B cell (primary cell): ENCODE results near the gene GUCA1A. TPM values are rescaled to one million over a fixed set of nuclear protein-coding genes. Genes with fewer than 3 reads are reported as not detected.

Source experiments
- ATAC-seq: fragments of 200-7000 bp; cut with Tn5 transposase; one replicate; pipeline ENCODE4 v1.10.0; 2021; ENCODE audit warnings: low read depth, mild to moderate bottlenecking, moderate number of reproducible peaks, moderate library complexity
- CTCF ChIA-PET: fragments of 350-600 bp; sonication (Branson Sonifier 250); formaldehyde crosslinking; loops from one replicate; lab custom pipeline; 2021; ENCODE audit warnings: antibody characterized with exemption, inconsistent platforms; lab: Charles Lee
- POLR2A ChIA-PET: fragments of 350-600 bp; sonication (Branson Sonifier 250); formaldehyde crosslinking; loops from one replicate; lab custom pipeline; 2021; ENCODE audit warnings: antibody characterized with exemption; lab: Charles Lee
- DNase-seq: peaks from one replicate; pipeline ENCODE4 v3.0.0; 2013
- H2AFZ ChIP-seq: 2 replicates; pipeline ENCODE4 v1.6.1; 2012; ENCODE audit warnings: mild to moderate bottlenecking, low read depth, low read length; ENCODE audit not compliant: insufficient read depth, poor library complexity, severe bottlenecking
- H3K27ac ChIP-seq, 2 donors: 1 replicate in 1 of 2; 2 replicates in 1 of 2; pipeline ENCODE4 v1.5.1; 2012 to 2013; ENCODE audit warnings: low read length in 2 of 2, mild to moderate bottlenecking in 2 of 2, moderate library complexity in 1 of 2
- H3K27me3 ChIP-seq, 4 experiments: fragments of 200-600 bp in 1 of 4; sonication (generic) in 1 of 4; replicated peaks in 1 of 4; 1 replicate in 2 of 4; 2 replicates in 2 of 4; pipeline versions ENCODE4 v1.6.1 to v1.7.0; 2013 to 2016; ENCODE audit warnings: low read length in 3 of 4, mild to moderate bottlenecking in 2 of 4, mixed read lengths in 1 of 4, moderate library complexity in 1 of 4; ENCODE audit not compliant: insufficient read depth in 4 of 4, control insufficient read depth in 3 of 4; ENCODE audit errors: control extremely low read depth in 1 of 4
- H3K36me3 ChIP-seq, 2 experiments: replicated peaks in 1 of 2; 1 replicate in 1 of 2; 2 replicates in 1 of 2; pipeline versions ENCODE4 v1.6.1 to v1.7.1; 2013; ENCODE audit warnings: low read length in 1 of 2; ENCODE audit not compliant: insufficient read depth in 2 of 2, control insufficient read depth in 1 of 2; ENCODE audit errors: control extremely low read depth in 1 of 2, extremely low read depth in 1 of 2
- H3K4me1 ChIP-seq, 2 donors: fragments of 200-600 bp in 1 of 2; sonication (generic) in 1 of 2; 1 replicate in 1 of 2; 2 replicates in 1 of 2; pipeline versions ENCODE4 v1.5.1 to v1.6.1; 2013 to 2017; ENCODE audit warnings: low read length in 2 of 2; ENCODE audit not compliant: control insufficient read depth in 2 of 2, insufficient read depth in 2 of 2
- H3K4me2 ChIP-seq: replicated peaks from 2 replicates; pipeline ENCODE3; 2012; ENCODE audit warnings: mild to moderate bottlenecking, low read depth, low read length; ENCODE audit not compliant: poor library complexity, severe bottlenecking
- H3K4me3 ChIP-seq, 5 experiments: fragments of 200-600 bp in 1 of 5; sonication (generic) in 1 of 5; 1 replicate in 3 of 5; 2 replicates in 2 of 5; pipeline versions ENCODE4 v1.5.1 to v1.7.0; 2011 to 2016; ENCODE audit warnings: low read length in 4 of 5, mild to moderate bottlenecking in 4 of 5, low read depth in 2 of 5, control low read depth in 1 of 5, moderate library complexity in 1 of 5; ENCODE audit not compliant: insufficient read depth in 1 of 5; ENCODE audit errors: control extremely low read depth in 1 of 5, extremely low read depth in 1 of 5
- H3K79me2 ChIP-seq: fragments of 200-600 bp; sonication (generic); one replicate; pipeline ENCODE4 v1.6.0; 2016; ENCODE audit warnings: low read length; ENCODE audit not compliant: control insufficient read depth, insufficient read depth
- H3K9ac ChIP-seq: fragments of 200-600 bp; sonication (generic); 2 replicates; pipeline ENCODE4 v1.6.1; 2017; ENCODE audit warnings: mild to moderate bottlenecking, low read length, moderate library complexity
- H3K9me3 ChIP-seq, 3 donors: one replicate each; pipeline versions ENCODE4 v1.6.1 to v1.7.1; 2013; ENCODE audit warnings: low read length in 2 of 3; ENCODE audit not compliant: control insufficient read depth in 2 of 3, insufficient read depth in 1 of 3; ENCODE audit errors: control extremely low read depth in 1 of 3
- H4K20me1 ChIP-seq: 2 replicates; pipeline ENCODE4 v1.6.0; 2012; ENCODE audit warnings: mild to moderate bottlenecking, low read length; ENCODE audit not compliant: insufficient read depth, control insufficient read depth, poor library complexity, severe bottlenecking
- H3K27ac Mint-ChIP-seq: one replicate; pipeline ENCODE4 v1.8.0; 2021; ENCODE audit warnings: mixed read lengths
- H3K27me3 Mint-ChIP-seq: one replicate; pipeline ENCODE4 v1.8.0; 2021; ENCODE audit warnings: mixed read lengths
- H3K4me1 Mint-ChIP-seq: one replicate; pipeline ENCODE4 v1.8.0; 2021; ENCODE audit warnings: mixed read lengths
- H3K4me3 Mint-ChIP-seq: one replicate; pipeline ENCODE4 v1.8.0; 2021; ENCODE audit warnings: mixed read lengths
- H3K9me3 Mint-ChIP-seq: one replicate; pipeline ENCODE4 v1.8.0; 2022; ENCODE audit warnings: mixed read lengths; ENCODE audit not compliant: insufficient read depth
- EZH2 ChIP-seq: IDR thresholded peaks from 2 replicates; pipeline ENCODE4 v1.6.1; 2012; ENCODE audit warnings: borderline replicate concordance, low read depth, mild to moderate bottlenecking, moderate library complexity, low read length; ENCODE audit not compliant: insufficient read depth, poor library complexity, severe bottlenecking
- WGBS: methylation state at CpG from one replicate; pipeline ENCODE4 v1.1.5; 2013; ENCODE audit warnings: missing lambda C conversion rate; ENCODE audit not compliant: insufficient coverage; 5-methylcytosine and 5-hydroxymethylcytosine counted together
- intact Hi-C: fragments of 100-400 bp; cut with micrococcal nuclease; formaldehyde crosslinking; loops from one replicate; pipeline ENCODE4 v1.10.0; 2022
- polyA plus RNA-seq: library from polyadenylated mRNA; depleted of rRNA; stranded (reverse); fragments of >200 nt; gene quantifications from 2 replicates; pipeline ENCODE4 v1.2.3, GENCODE V29; 2012
- total RNA-seq, 2 donors: library from RNA; stranded (reverse); fragments of 120-200 nt in 1 of 2; gene quantifications; 1 replicate in 1 of 2; 2 replicates in 1 of 2; pipeline versions ENCODE4 v1.2.3 to v1.2.4, GENCODE V29; 2013 to 2022
- TF ChIP-seq, protein P1 (sequence below): fragments of 200-600 bp; IDR thresholded peaks from one replicate; pipeline ENCODE4 v1.8.0; 2022; ENCODE audit warnings: antibody characterized with exemption, mild to moderate bottlenecking

The GUCA1A gene
- total and polyA plus RNA-seq, 2 donors (not counting 1 experiment from before 2014, with no cell fraction given), result not detected

DNA sequence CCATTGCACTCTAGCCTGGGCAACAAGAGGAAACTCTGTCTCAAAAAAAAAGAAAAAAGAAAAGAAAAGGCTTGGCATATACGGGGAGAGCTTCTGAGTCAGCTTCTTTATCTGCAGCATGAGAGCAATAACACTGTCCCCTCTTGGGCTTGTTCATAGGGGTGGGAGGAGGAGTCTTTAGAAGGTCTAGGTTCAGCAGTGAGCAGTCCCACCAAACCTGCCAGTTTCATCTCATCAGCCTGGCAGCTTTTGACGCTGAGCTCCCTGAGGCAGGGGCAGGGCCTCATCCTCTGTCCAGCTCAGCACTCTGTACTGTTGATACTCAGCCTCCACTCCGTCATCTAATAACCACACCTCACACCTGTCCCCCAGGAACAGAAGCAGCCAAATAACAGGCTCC, 25.1 kb upstream of the GUCA1A start:
- POLR2A ChIA-PET, result no interaction called here

DNA sequence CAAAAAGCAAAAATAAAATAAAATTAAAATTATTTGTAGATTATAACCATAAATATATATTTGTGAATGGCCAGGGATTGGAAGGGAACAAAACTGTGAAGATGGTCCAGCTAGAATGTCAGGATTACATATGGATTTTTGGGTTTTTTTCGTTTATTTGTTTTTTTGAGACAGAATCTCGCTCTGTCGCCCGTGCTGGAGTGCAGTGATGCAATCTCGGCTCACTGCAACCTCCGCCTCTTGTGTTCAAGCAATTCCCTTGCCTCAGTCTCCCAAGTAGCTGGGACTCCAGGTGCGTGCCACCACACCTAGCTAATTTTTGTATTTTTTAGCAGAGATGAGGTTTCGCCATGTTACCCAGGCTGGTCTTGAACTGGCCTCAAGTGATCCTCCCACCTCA, 22.9 kb upstream of the GUCA1A start:
- Histone ChIP-seq H3K27me3 (peaks cover 0 to 2% (median 1%) of the 10 kb centered on the region in 4 experiments), H3K4me2 (no peak overlapping the region), H3K4me3 (no peak overlapping the region), H3K79me2 (no peaks in the 10 kb centered on the region), H4K20me1 (no peaks in the 10 kb centered on the region), H3K36me3 (no peaks in the 10 kb centered on the region), H3K9me3 (no peaks in the 10 kb centered on the region), H3K27ac (no peak overlapping the region), H2AFZ (no peak overlapping the region), H3K9ac (no peak overlapping the region), H3K4me1 (no peaks in the 10 kb centered on the region)
- Mint-ChIP-seq H3K27me3 (peaks cover 3% of the 10 kb centered on the region), H3K4me1 (no peaks in the 10 kb centered on the region), H3K27ac (no peak overlapping the region), H3K9me3 (no peaks in the 10 kb centered on the region), H3K4me3 (no peak overlapping the region)
- POLR2A ChIA-PET, result no interaction called here
- ATAC-seq, result no peak
- TF ChIP-seq, protein P1, sequence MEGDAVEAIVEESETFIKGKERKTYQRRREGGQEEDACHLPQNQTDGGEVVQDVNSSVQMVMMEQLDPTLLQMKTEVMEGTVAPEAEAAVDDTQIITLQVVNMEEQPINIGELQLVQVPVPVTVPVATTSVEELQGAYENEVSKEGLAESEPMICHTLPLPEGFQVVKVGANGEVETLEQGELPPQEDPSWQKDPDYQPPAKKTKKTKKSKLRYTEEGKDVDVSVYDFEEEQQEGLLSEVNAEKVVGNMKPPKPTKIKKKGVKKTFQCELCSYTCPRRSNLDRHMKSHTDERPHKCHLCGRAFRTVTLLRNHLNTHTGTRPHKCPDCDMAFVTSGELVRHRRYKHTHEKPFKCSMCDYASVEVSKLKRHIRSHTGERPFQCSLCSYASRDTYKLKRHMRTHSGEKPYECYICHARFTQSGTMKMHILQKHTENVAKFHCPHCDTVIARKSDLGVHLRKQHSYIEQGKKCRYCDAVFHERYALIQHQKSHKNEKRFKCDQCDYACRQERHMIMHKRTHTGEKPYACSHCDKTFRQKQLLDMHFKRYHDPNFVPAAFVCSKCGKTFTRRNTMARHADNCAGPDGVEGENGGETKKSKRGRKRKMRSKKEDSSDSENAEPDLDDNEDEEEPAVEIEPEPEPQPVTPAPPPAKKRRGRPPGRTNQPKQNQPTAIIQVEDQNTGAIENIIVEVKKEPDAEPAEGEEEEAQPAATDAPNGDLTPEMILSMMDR, result no peak
- TF ChIP-seq EZH2, result no peak
- intact Hi-C loops, result no loop called here
- DNase-seq, result no peak
- CTCF ChIA-PET, result no interaction called here
- WGBS, result 88% methylated on average over 7 of the region's 8 CpGs

More for the DNA sequence above, 25.1 kb upstream of the GUCA1A start:
- H3K4me3 ChIP-seq, result no peak overlapping the region
- peaks cover 10% of the 10 kb centered on the region for H3K27me3 Mint-ChIP-seq
- no peak overlapping the region for H3K4me3 Mint-ChIP-seq
- H3K36me3 ChIP-seq, result no peaks in the 10 kb centered on the region
- no peak overlapping the region for H3K27ac Mint-ChIP-seq
- no peaks in the 10 kb centered on the region for H4K20me1 ChIP-seq
- no peak for ATAC-seq
- no peaks in the 10 kb centered on the region for H3K9me3 ChIP-seq
- peaks cover 0 to 12% (median 2%) of the 10 kb centered on the region in 4 experiments for H3K27me3 ChIP-seq
- no peak for DNase-seq
- H3K4me1 Mint-ChIP-seq, result no peaks in the 10 kb centered on the region
- CTCF ChIA-PET, result interaction anchor here (0.5 to 0.7 kb wide), 3 partner anchors 70 to 1894 kb away, joined by 3 to 4 read pairs (median 3); partner anchors contain the start of gene MRPS10
- 71% methylated on average over 3 of the region's 3 CpGs for WGBS
- H3K9ac ChIP-seq, result no peak overlapping the region
- TF ChIP-seq, protein P1, result no peak
- no peak for TF ChIP-seq EZH2
- no peak overlapping the region for H2AFZ ChIP-seq
- H3K4me2 ChIP-seq, result no peak overlapping the region
- no peaks in the 10 kb centered on the region for H3K4me1 ChIP-seq
- intact Hi-C loops, result no loop called here
- H3K27ac ChIP-seq, result no peak overlapping the region
- no peaks in the 10 kb centered on the region for H3K79me2 ChIP-seq
- no peaks in the 10 kb centered on the region for H3K9me3 Mint-ChIP-seq
